Ovary (tissue), 9 donors: ENCODE measurements around the gene NR5A1. TPM values are rescaled to one million over a fixed set of nuclear protein-coding genes. Genes with fewer than 3 reads are reported as not detected.

ENCODE experiments used
- DNase-seq, 5 donors: peaks; one replicate each; pipeline ENCODE4 v3.0.0-alpha.2; 2019 to 2020
- H3K27ac ChIP-seq, 2 donors: fragments of 200-600 bp; one replicate each; pipeline versions ENCODE4 v1.5.1 to v1.8.0; 2019 to 2022
- H3K27me3 ChIP-seq: fragments of 200-600 bp; one replicate; pipeline ENCODE4 v1.8.0; 2022
- H3K36me3 ChIP-seq: fragments of 200-600 bp; sonication (generic); one replicate; pipeline ENCODE4 v1.5.1; 2019
- H3K4me1 ChIP-seq: one replicate; pipeline ENCODE4 v1.8.1; 2013; ENCODE audit warnings: mild to moderate bottlenecking, moderate library complexity; ENCODE audit not compliant: insufficient read depth
- H3K4me3 ChIP-seq: fragments of 200-600 bp; sonication (generic); one replicate; pipeline ENCODE4 v1.5.1; 2017
- H3K9me3 ChIP-seq, 2 donors: fragments of 200-600 bp in 1 of 2; sonication (generic) in 1 of 2; one replicate each; pipeline versions ENCODE4 v1.5.1 to v1.8.1; 2013 to 2019; ENCODE audit warnings: mild to moderate bottlenecking in 1 of 2, moderate library complexity in 1 of 2
- CTCF ChIP-seq, 3 donors: fragments of 450-650 bp in 2 of 3; fragments of 200-600 bp in 1 of 3; IDR thresholded peaks; one replicate each; pipeline versions ENCODE4 v1.5.1 to v1.8.0; 2016 to 2022; ENCODE audit warnings: antibody characterized with exemption in 3 of 3, mild to moderate bottlenecking in 1 of 3
- EP300 ChIP-seq: sonication (generic); formaldehyde crosslinking; IDR thresholded peaks from one replicate; pipeline ENCODE4 v1.6.1; 2017; ENCODE audit warnings: antibody characterized with exemption
- POLR2A ChIP-seq: fragments of 450-650 bp; IDR thresholded peaks from one replicate; pipeline ENCODE4 v1.6.1; 2017; ENCODE audit warnings: antibody characterized with exemption, mild to moderate bottlenecking, moderate library complexity
- WGBS, 3 donors: extraction: QIAGEN DNeasy Blood & Tissue Kit in 1 of 3; methylation state at CpG; one replicate each; pipeline versions ENCODE4 v1.1.5 to v1.1.7; 2013 to 2017; 5-methylcytosine and 5-hydroxymethylcytosine counted together
- intact Hi-C, 4 donors: fragments of 100-400 bp; cut with DNase I; formaldehyde crosslinking; loops; one replicate each; pipeline versions ENCODE4 v1.11.0 to v1.15.1; 2022 to 2023
- polyA plus RNA-seq, 2 donors: library from polyadenylated mRNA; stranded (reverse); fragments of 200-250 nt in 1 of 2; fragments of 350-450 nt in 1 of 2; fragmentation: Illumina TruSeq in 1 of 2; extraction: RNeasy Lipid Tissue Mini Kit (QIAGEN cat#74804) in 1 of 2; gene quantifications; one replicate each; pipeline ENCODE4 v1.2.3, GENCODE V29; 2013 to 2014
- total RNA-seq, 7 donors: library from RNA; depleted of rRNA in 2 of 7; stranded (reverse); fragments of >200 nt in 2 of 7; fragmentation: NEBNext Ultra II Directional in 3 of 7; extraction: Animal tissue kit (Norgen Biotek cat#: 25700) in 3 of 7; gene quantifications; one replicate each; pipeline versions ENCODE4 v1.1.0 to v1.2.4, GENCODE V29; 2016 to 2023
- donor health status: DM: no; HTN: no; CAD: no; lungs with moderate emphysema.
- donor health status: DM: no; HTN: no; CAD: no.
- donor health status: Bipolar disorder and iron deficiency.
- donor health status: DM: yes; HTN: yes; CAD: no.
- donor health status: DM: no; HTN: no; CAD: no.
- donor health status: DM: yes; HTN: yes; CAD: no.

The NR5A1 gene
- total and polyA plus RNA-seq, 9 donors: 14.7 to 73.6 (median 50.2) TPM

- intact Hi-C loops: no loop called here
- no peaks in the 10 kb centered on the region for H3K36me3 ChIP-seq
- peaks cover 5% of the 10 kb centered on the region for H3K4me1 ChIP-seq
- WGBS, 3 donors: 72 to 81% (median 78%) methylated on average over 6 of the region's 6 CpGs
- no peak overlapping the region for H3K27ac ChIP-seq
- no peaks in the 10 kb centered on the region for H3K27me3 ChIP-seq
- no peak overlapping the region for H3K4me3 ChIP-seq
- no peaks in the 10 kb centered on the region for H3K9me3 ChIP-seq
- TF ChIP-seq POLR2A: no peak
- DNase-seq: no peak
Measured at GRCh38 chr9:124498040-124498439, 9.2 kb downstream of the NR5A1 start.

- no peaks in the 10 kb centered on the region for H3K9me3 ChIP-seq
- peaks cover 5% of the 10 kb centered on the region for H3K4me1 ChIP-seq
- intact Hi-C loops: no loop called here
- H3K27ac ChIP-seq: no peak overlapping the region
- H3K36me3 ChIP-seq: no peaks in the 10 kb centered on the region
- TF ChIP-seq POLR2A: no peak
- TF ChIP-seq EP300: no peak
- no peak for TF ChIP-seq CTCF (IDR thresholded peaks at IDR 0.05)
- no peak for DNase-seq
- 86 to 89% (median 88%) methylated on average over 8 of the region's 8 CpGs for WGBS, 3 donors
- H3K27me3 ChIP-seq: no peaks in the 10 kb centered on the region
- H3K4me3 ChIP-seq: no peak overlapping the region
Measured at GRCh38 chr9:124497441-124497840, 9.8 kb downstream of the NR5A1 start.

- H3K4me3 ChIP-seq: no peak overlapping the region
- no peak overlapping the region for H3K27ac ChIP-seq
- H3K9me3 ChIP-seq: no peaks in the 10 kb centered on the region
- TF ChIP-seq POLR2A (no peak), EP300 (no peak)
- no peaks in the 10 kb centered on the region for H3K27me3 ChIP-seq
- intact Hi-C loops: no loop called here
- WGBS, 3 donors: 67 to 74% (median 69%) methylated on average over 11 to 15 of the region's 15 CpGs
- no peak for DNase-seq
- H3K36me3 ChIP-seq: no peaks in the 10 kb centered on the region
- peaks cover 5% of the 10 kb centered on the region for H3K4me1 ChIP-seq
Measured at GRCh38 chr9:124496463-124496862, 10.7 kb downstream of the NR5A1 start.

- WGBS, 3 donors: 89 to 96% (median 91%) methylated on average over 3 of the region's 3 CpGs
- no peak overlapping the region for H3K27ac ChIP-seq
Measured at GRCh38 chr9:124496075-124496449, 11.1 kb downstream of the NR5A1 start.

GRCh38 chr9:124495126-124496074 lies 11.8 kb downstream of the NR5A1 start:
- Histone ChIP-seq H3K27ac (no peak overlapping the region), H3K4me1 (peaks cover 5% of the 10 kb centered on the region), H3K9me3 (no peaks in the 10 kb centered on the region), H3K27me3 (no peaks in the 10 kb centered on the region), H3K36me3 (no peaks in the 10 kb centered on the region), H3K4me3 (no peak overlapping the region)
- intact Hi-C loops: no loop called here
- 55 to 77% (median 70%) methylated on average over 31 of the region's 31 CpGs for WGBS, 3 donors
- TF ChIP-seq POLR2A: no peak
- TF ChIP-seq CTCF (IDR thresholded peaks at IDR 0.05): no peak
- no peak for TF ChIP-seq EP300
- peak in 1 of 5 donors; percentile 70 for DNase-seq

More at GRCh38 chr9:124496075-124496449, 11.1 kb downstream of the NR5A1 start:
- Histone ChIP-seq H3K27me3 (no peaks in the 10 kb centered on the region), H3K9me3 (no peaks in the 10 kb centered on the region), H3K4me1 (peaks cover 5% of the 10 kb centered on the region), H3K36me3 (no peaks in the 10 kb centered on the region), H3K4me3 (no peak overlapping the region)
- intact Hi-C loops: no loop called here
- DNase-seq: no peak
- TF ChIP-seq POLR2A (no peak), CTCF (IDR thresholded peaks at IDR 0.05) (no peak), EP300 (no peak)
